ENCODE measurements around the gene KLHL22.
"Not testable (repeated sequence)": the region's sequence is repeated elsewhere in the genome, so short reads cannot be mapped to it uniquely, and the experiment has no call there.

The KLHL22 gene

GRCh38 chr22:20451129-20451778 is 44.3 kb downstream of the KLHL22 start:
- DNase-seq = not testable (repeated sequence)

GRCh38 chr22:20450551-20450906 is 45.1 kb downstream of the KLHL22 start:
- DNase-seq = no peak

DNA sequence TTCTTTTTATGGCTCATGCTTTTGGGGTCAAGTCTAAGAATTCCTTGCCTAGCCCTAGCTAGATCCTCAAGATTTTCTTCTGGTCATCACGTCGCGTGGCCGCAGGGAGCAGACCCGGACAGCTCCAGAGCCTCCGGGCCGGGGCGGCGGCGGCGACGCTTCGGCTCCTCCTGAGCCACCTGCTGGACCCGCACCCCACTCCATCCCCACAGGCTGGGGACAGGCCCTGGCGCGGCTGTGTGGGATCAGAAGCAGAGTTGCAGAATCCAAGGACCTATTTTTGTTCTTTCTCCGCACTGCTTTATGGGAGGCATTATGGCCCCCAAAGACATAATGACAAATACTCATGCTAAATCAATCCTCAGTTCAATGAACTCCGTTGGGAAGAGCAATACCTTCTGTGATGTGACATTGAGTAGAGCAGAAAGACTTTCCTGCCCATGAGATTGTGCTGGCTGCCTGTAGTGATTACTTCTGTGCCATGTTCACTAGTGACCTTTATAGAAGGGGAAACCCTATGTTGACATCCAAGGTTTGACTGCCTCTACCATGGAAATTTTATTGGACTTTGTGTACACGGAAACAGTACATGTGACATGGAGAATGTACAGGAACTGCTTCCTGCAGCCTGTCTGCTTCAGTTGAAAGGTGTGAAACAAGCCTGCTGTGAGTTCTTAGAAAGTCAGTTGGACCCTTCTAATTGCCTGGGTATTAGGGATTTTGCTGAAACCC is 45.6 kb downstream of the KLHL22 start:
- no peak for DNase-seq

- no peak for DNase-seq
Measured at GRCh38 chr22:20448630-20449029, 47.0 kb downstream of the KLHL22 start.

- DNase-seq = no peak
Measured at GRCh38 chr22:20446383-20446970, 49.1 kb downstream of the KLHL22 start.

- no peak for DNase-seq
Measured at GRCh38 chr22:20444325-20444724, 51.3 kb downstream of the KLHL22 start.

GRCh38 chr22:20442485-20443284 is 52.9 kb downstream of the KLHL22 start:
- no peak for DNase-seq

DNA sequence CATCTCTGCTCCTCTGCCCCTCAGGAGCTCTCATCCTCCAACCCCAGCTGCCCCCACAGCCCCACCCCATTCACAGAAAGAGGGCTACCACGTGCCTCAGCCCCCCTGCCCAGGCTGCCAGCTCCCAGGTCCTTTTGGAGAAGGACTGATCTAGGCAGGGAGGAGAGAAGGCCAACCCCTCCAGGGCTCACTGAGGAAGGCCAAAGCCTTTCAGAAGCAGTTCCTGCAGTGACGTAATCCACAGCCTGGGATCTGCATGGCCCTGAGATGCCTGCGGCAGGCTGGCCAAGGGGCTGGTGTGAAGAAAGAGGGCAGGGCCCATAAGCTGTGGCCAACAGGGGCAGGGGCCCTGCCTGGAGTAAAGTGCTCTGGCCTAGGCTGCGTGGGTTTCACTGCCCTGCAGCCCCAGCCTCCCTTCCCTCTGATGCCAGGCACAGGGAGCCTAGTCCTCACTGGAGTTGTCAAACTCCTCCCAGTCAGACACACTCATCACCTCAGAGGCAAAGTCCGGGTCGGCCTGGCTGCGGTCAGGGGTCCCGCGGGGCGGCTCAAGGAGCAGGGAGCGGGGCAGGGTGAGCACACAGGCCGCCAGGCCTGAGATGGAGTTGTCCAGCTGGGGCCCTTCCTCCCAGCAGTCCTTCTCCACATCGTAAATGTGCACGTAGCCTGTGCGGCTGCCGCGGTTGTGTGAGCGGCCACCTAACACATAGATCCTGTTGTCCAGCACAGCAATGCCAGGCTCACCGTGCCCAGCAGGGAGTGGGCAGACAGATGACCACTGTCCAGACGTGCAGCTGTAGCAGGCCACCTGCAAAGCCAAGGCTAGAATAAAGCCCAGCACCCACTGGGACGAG is 53.7 kb downstream of the KLHL22 start:
- DNase-seq = no peak

DNA sequence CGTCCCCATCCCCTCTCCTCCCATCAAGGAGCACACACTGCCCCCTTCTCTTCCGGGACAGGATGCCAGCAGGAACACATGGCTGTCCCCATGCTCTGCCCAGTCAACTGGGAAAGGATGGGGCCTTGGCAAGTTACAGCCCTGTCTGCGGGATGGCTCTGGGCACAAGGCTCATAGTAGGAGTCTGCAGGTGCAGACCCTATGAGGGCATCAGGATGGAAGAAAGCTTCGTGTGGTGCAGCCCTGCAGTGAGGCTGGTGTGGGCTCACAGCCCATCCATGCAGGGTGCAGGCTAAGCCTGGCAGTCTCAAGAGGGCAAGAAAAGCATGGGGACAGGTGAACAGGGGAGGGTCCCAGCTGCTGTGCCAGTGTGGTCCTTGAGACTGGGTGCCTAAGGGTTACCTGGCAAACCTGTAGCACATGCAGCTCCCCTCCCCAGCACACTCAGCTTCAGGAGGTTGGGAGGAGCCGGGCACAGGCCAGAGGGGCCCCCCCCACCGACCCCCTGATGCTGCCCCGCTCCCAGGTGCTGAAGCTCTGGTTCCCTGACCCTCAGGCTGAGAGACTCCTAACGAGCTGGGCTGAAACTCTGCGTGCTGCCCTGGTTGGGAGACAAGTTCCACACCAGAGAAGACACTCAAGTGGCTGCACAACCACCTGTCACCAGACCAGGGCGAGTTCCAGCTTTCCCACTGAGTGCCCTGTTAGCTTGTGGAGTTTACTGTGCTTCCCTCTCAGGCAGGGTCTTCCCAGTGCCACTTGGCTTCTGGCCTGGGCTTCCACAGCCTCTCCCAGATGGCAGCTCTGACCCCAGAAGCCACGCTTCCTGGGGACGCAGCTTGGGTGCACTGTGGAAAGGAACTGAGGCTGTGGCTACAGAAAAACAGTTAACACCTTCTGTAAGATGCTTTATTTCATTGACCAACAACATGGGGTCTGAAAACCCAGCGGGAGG is 54.7 kb downstream of the KLHL22 start:
- DNase-seq = no peak

GRCh38 chr22:20439928-20440575 is 55.5 kb downstream of the KLHL22 start:
- DNase-seq = no peak

DNA sequence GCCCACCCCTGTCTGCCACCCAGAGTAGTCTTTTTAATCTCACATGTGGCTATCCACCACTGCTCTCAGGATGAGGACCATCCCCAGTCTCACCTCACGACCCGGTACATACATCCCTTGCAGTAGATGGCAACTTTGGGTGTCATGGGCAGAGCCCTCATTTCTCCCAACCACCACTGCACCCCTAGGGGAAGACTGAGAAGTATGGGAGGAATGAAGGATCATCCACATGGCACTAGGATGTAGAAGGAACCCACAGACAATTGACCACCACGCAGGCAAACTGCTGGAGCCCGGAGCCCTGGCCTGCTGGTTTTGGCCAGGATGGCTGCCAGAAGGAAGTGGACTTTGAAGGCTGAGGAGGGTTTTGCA is 56.1 kb downstream of the KLHL22 start:
- no peak for DNase-seq

GRCh38 chr22:20438678-20439492 is 56.7 kb downstream of the KLHL22 start:
- no peak for DNase-seq

GRCh38 chr22:20438427-20438677 is 57.2 kb downstream of the KLHL22 start:
- no peak for DNase-seq

DNA sequence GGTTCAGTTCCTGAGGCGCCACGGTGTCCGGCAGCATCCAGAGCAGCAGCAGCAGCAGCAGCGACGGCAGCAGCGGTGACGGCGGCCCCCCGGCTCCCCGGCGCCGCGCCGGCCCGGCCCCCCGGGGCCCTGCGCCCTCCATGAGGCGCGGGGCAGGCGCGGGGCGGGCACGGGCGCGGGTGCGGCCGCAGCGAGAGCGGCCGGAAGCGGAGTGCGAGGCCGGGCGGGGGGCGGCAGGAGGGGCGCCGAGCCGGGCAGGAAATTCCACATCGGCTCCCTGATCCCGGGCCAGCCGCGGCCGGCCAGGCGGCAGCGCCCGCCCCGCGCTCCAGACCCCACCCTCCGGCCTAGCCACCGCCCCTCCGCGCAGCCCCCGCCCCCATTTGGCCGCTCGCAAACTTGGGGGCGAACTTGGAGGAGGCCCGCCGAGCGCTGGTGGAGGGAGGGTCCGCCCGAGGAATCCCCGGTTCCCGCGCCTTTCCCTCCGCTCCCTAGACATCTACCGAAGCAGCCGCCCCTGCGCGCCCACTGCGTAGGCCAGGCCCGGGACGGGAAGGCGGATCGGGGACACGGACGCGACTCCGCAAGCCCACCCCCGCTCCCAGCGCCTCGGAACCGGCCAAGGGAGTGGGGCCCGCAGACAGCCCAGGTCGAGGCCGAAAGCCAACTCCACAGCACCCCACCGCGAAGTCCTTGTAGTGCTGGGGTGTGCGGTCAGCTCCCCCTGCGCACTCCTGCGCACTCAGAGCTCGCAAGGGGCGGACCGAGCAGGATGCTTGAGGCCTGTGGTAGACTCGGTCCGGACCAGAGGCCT is 57.8 kb downstream of the KLHL22 start, which contains the start of gene SCARF2:
TSS of gene SCARF2 (minus strand) at position 213 of the 814 bp plus-strand sequence. CDS start at position 142, 71 bp downstream.
- peak in 1 of 56 donors; percentile 39 for DNase-seq

- DNase-seq = no peak
Measured at GRCh38 chr22:20436768-20437612, 58.6 kb downstream of the KLHL22 start.

- DNase-seq = no peak
Measured at GRCh38 chr22:20436307-20436767, 59.3 kb downstream of the KLHL22 start.

Measured in nucleus accumbens (tissue), 56 donors.